ENCODE measurements around the gene TLE3.

TLE3 gene

DNA sequence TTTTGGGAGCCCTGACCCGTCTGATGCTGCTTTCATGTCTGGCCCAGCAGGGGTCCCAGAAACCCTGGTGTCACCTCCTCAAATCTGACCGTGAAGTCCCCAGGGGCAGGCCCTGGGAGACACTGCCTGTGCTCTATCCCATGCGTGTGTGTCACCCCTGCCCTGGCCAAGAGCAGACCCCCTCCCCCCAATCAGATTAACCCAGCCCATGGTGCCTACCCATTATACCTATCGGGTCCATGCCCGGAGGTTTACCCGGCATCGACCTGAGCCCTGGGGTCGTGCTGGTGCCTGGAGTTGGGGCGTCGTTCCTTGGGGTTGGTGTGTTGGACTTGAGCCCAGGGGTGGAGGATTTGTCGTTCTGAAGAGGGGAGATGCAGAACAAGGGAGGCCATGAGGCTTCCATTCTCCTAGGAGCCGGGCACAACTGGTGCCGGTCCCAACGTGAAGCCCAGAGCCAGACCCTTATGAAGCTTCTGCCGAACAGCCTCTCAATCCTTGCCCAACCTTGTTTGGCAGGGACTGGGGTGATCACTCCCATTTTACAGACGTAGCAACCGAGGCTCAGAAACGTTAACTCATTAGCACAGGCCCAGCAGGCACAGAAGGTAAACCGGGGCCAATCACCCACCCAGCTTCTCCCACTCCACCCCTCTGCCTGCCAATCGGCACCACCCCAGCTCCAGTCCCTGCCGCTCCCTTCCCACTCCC is 39.6 kb downstream of the TLE3 start:
- H3K4me1 ChIP-seq (ENCODE audit: control insufficient read depth, insufficient read depth, low read length): no peaks in the 10 kb centered on the region
- H3K36me3 ChIP-seq (ENCODE audit: control insufficient read depth, insufficient read depth, low read length): peaks cover 95% of the 10 kb centered on the region
- no peaks in the 10 kb centered on the region for H3K9me3 ChIP-seq (ENCODE audit: control insufficient read depth, insufficient read depth, low read length)
- H3K4me3 ChIP-seq (ENCODE audit: low read depth, low read length): no peak overlapping the region
- H3K27me3 ChIP-seq (ENCODE audit: control insufficient read depth, insufficient read depth, low read length): no peaks in the 10 kb centered on the region
- no peak overlapping the region for H3K9ac ChIP-seq (ENCODE audit: low read depth, low read length)

DNA sequence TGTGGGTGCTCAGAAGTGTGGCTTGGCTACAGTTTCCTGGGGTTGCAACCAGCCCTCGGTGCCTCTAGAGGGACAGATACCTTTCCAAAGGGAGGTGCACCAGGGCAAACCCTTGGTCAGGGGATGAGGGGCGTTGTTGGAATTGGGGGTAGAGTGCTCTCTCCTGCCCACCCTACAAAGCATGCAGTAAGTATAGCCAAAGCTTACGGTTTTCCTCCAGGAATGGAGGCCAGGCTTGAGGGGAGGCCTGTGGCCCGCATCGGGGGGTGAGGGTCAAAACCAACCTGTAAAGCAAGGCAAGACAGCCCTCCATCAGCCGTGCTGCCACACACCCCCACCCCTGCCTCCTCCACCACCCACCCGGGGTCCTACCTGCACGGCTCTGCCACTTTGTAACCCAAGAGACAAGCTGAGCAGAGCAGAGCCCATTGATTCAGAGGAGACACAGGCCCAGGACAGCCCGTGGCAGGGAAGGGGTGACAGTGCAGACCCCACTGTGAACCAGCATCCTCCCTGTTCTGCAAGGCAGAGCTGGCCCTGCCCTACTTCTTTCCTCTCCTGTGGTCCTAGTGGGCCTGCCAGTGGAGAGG is 41.5 kb downstream of the TLE3 start:
- no peaks in the 10 kb centered on the region for H3K9me3 ChIP-seq (ENCODE audit: control insufficient read depth, insufficient read depth, low read length)
- H3K4me3 ChIP-seq (ENCODE audit: low read depth, low read length): no peak overlapping the region
- no peaks in the 10 kb centered on the region for H3K27me3 ChIP-seq (ENCODE audit: control insufficient read depth, insufficient read depth, low read length)
- H3K36me3 ChIP-seq (ENCODE audit: control insufficient read depth, insufficient read depth, low read length): peaks cover 89% of the 10 kb centered on the region
- H3K4me1 ChIP-seq (ENCODE audit: control insufficient read depth, insufficient read depth, low read length): no peaks in the 10 kb centered on the region
- no peak overlapping the region for H3K9ac ChIP-seq (ENCODE audit: low read depth, low read length)

DNA sequence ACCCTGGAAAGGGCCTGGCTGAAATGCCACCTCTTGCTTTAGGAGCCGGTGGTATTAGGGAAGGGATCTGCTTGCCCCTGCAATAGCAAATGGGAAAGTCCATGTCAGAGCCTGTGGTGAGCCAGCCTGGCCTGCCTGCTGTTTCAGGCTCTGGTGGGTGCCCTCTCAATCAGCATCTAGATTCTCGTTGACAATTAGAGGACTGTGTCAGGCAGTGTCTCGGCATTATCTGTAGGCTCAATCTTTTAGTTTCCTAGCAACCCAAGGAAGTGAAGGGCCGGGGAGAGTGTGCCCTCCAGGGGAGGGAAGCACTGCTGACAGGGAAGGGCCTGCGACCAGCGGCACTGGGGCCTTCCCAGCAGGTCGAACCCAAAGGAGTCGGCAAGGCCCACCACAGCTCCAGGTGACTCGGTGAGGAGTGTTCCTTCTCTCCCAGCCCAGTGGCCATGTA is 42.1 kb downstream of the TLE3 start:
- Histone ChIP-seq H3K4me3 (ENCODE audit: low read depth, low read length) (no peak overlapping the region), H3K36me3 (ENCODE audit: control insufficient read depth, insufficient read depth, low read length) (peaks cover 89% of the 10 kb centered on the region), H3K9ac (ENCODE audit: low read depth, low read length) (no peak overlapping the region), H3K4me1 (ENCODE audit: control insufficient read depth, insufficient read depth, low read length) (no peaks in the 10 kb centered on the region), H3K27me3 (ENCODE audit: control insufficient read depth, insufficient read depth, low read length) (no peaks in the 10 kb centered on the region), H3K9me3 (ENCODE audit: control insufficient read depth, insufficient read depth, low read length) (no peaks in the 10 kb centered on the region)

DNA sequence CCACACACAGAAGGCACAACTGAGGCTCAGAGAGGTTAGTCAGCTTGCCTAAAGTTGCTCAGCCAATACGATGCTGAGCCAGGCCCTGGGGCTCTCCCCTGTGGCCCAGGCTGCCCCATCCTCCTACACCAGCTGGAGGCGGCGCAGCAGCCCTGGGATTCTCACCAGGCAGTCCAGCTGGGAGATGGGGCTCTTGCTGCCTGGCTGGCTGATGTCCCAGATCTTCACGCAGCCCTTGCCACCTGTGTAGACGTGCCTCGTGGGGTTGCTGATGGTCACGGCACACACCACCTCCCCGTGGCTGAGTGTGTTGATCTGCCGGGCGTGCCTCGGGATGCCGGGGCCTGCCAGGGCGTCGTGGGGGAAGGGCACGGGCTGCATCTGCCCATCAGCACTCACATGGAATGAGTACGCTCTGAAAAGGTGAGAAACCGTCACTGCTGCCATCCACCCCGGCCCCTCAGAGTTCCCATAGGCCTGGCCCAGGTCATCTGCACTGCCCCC is 42.8 kb downstream of the TLE3 start:
- Histone ChIP-seq H3K4me3 (ENCODE audit: low read depth, low read length) (no peak overlapping the region), H3K36me3 (ENCODE audit: control insufficient read depth, insufficient read depth, low read length) (peaks cover 89% of the 10 kb centered on the region), H3K9me3 (ENCODE audit: control insufficient read depth, insufficient read depth, low read length) (no peaks in the 10 kb centered on the region)

DNA sequence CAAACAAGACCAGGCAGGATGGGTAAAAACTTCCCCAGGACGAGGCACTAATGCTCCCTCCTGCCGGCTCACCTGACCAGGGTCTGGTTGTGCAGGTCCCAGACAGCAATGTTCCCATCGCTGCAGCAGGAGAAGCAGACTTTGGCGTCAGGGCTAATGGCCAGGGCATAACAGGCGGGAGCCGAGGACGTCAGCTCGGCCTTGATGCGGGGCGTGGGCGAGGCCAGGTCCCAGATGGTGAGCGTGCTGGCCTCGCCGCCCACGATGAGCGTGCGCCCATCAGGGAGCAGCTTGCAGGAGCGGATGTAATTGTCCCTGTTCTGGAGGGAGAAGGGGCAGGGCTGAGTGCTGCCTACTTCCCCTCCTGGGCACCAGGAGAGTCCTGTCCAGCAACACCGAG is 43.4 kb downstream of the TLE3 start:
- H3K27me3 ChIP-seq (ENCODE audit: control insufficient read depth, insufficient read depth, low read length): no peaks in the 10 kb centered on the region
- H3K4me1 ChIP-seq (ENCODE audit: control insufficient read depth, insufficient read depth, low read length): no peaks in the 10 kb centered on the region
- peaks cover 89% of the 10 kb centered on the region for H3K36me3 ChIP-seq (ENCODE audit: control insufficient read depth, insufficient read depth, low read length)
- H3K9ac ChIP-seq (ENCODE audit: low read depth, low read length): no peak overlapping the region
- no peak overlapping the region for H3K4me3 ChIP-seq (ENCODE audit: low read depth, low read length)
- H3K9me3 ChIP-seq (ENCODE audit: control insufficient read depth, insufficient read depth, low read length): no peaks in the 10 kb centered on the region

More for the DNA sequence above, 42.8 kb downstream of the TLE3 start:
- H3K9ac ChIP-seq (ENCODE audit: low read depth, low read length): no peak overlapping the region
- H3K27me3 ChIP-seq (ENCODE audit: control insufficient read depth, insufficient read depth, low read length): no peaks in the 10 kb centered on the region
- H3K4me1 ChIP-seq (ENCODE audit: control insufficient read depth, insufficient read depth, low read length): no peaks in the 10 kb centered on the region

DNA sequence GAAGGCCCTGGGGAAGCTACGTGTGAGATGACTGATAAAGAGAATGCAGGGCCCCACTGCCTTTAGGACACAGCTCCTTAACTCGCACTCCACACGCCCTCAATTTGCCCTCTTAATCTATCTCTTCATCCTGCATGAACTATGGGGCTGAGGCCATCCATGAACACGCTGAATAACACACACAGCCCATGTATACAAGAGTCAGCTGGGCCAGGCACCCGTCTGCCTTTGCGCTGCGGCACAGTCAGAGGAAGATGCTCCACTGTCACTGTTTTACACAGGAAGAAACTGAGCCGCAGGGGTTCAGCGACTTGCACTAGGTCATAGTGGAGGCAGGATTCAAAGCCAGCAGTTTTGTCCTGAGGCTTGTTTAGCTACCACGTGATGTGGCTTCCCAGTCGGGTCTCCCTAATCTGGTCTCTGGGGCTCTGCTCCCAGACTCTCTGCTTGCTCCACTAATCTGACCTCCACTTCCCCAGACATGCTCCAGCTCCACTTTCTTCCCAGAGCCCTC is 43.9 kb downstream of the TLE3 start:
- Histone ChIP-seq H3K9me3 (ENCODE audit: control insufficient read depth, insufficient read depth, low read length) (no peaks in the 10 kb centered on the region), H3K4me3 (ENCODE audit: low read depth, low read length) (no peak overlapping the region), H3K36me3 (ENCODE audit: control insufficient read depth, insufficient read depth, low read length) (peaks cover 86% of the 10 kb centered on the region), H3K4me1 (ENCODE audit: control insufficient read depth, insufficient read depth, low read length) (peaks cover 2% of the 10 kb centered on the region), H3K9ac (ENCODE audit: low read depth, low read length) (no peak overlapping the region), H3K27me3 (ENCODE audit: control insufficient read depth, insufficient read depth, low read length) (no peaks in the 10 kb centered on the region)

DNA sequence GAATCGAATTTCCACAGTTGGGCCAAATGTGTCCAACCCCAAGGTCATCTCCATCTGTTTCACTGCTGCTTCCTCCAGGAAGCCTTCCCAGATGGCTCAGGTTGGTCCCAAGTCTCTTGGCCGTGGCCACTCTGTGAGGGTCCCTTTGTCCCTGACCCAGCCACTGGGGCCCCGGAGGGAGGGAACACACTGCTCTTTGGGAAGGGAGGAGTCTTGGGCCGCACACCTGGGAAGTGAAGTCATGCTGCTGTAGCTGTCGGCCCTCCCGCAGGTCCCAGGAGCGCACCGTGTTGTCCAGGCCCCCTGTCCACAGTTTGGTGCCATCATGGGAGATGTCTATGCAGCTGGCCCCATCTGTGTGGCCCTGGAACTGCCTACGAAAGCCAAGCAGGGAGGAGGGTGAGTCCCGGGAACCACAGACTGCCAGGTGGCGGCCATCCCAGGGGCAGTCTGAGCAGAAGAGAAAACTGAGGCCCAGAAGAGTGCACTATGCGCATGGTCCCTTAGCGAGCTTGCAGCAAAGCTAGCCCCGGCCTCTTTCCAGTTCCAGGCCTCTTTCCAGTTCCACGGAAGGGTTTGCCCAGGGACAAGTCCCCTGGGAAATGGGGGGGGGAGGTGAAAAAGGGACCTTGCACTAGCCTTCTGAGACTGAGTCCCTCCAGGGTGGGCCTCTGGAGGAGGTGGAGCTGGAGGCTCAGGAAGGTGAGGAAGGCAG is 44.6 kb downstream of the TLE3 start:
- no peak overlapping the region for H3K4me3 ChIP-seq (ENCODE audit: low read depth, low read length)
- H3K27me3 ChIP-seq (ENCODE audit: control insufficient read depth, insufficient read depth, low read length): no peaks in the 10 kb centered on the region
- H3K36me3 ChIP-seq (ENCODE audit: control insufficient read depth, insufficient read depth, low read length): peaks cover 80% of the 10 kb centered on the region
- H3K9me3 ChIP-seq (ENCODE audit: control insufficient read depth, insufficient read depth, low read length): no peaks in the 10 kb centered on the region
- peaks cover 2% of the 10 kb centered on the region for H3K4me1 ChIP-seq (ENCODE audit: control insufficient read depth, insufficient read depth, low read length)
- no peak overlapping the region for H3K9ac ChIP-seq (ENCODE audit: low read depth, low read length)

DNA sequence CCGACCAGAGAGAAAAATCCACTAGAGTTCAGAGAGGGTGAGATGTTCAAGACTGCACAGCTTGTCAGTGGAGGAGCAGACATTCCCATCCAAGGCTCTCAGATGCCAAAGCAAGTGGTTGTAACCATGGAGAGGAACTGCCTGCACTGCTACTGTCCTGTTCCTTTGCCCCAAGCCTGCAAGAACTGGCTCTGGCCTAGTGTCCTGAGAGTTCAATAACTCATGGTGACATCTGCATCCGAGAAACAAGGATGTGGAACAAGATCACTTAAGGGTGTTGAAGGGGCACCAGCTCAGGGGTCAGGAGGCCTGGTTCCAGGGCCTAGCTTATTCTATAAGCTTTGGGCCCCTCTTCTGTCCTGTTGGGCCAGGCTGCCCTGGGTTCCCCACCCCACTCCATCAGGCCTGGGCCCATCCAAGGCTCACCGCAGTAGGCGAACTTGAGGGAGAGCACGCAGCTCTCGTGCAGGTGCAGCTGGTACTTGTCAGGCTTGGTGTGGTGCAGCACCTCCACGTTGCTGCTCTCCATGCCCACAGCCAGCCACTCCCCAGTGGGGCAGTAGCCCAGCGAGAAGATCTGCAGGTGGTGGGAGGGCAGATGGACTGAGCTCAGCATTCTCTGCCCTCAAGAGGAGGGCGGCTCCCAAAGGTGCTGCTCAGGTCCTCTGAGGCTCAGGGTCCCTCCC is 45.6 kb downstream of the TLE3 start:
- Histone ChIP-seq H3K9ac (ENCODE audit: low read depth, low read length) (no peak overlapping the region), H3K9me3 (ENCODE audit: control insufficient read depth, insufficient read depth, low read length) (no peaks in the 10 kb centered on the region), H3K4me1 (ENCODE audit: control insufficient read depth, insufficient read depth, low read length) (peaks cover 2% of the 10 kb centered on the region), H3K4me3 (ENCODE audit: low read depth, low read length) (no peak overlapping the region), H3K36me3 (ENCODE audit: control insufficient read depth, insufficient read depth, low read length) (peaks cover 70% of the 10 kb centered on the region), H3K27me3 (ENCODE audit: control insufficient read depth, insufficient read depth, low read length) (no peaks in the 10 kb centered on the region)

DNA sequence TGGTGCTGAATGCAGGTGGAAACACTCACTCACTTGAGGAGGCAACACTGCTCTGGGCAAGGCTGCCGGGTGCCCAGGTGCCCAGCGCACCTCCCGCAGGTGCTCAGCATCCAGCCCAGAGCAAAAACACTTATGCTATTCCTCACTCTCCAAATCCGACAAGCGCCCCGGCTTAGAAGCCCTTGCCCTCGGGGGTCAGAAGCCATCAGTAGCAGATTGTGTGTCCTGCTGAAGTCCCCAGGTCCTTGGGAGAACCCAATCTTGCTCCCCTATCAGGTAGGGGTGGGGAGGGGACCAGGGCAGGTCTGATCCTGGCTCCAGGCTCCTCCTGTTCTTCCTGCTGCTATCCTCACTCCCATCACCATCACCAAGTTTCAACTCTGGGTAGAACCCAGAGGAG is 46.7 kb downstream of the TLE3 start:
- Histone ChIP-seq H3K9ac (ENCODE audit: low read depth, low read length) (no peak overlapping the region), H3K9me3 (ENCODE audit: control insufficient read depth, insufficient read depth, low read length) (no peaks in the 10 kb centered on the region), H3K27me3 (ENCODE audit: control insufficient read depth, insufficient read depth, low read length) (no peaks in the 10 kb centered on the region), H3K4me1 (ENCODE audit: control insufficient read depth, insufficient read depth, low read length) (peaks cover 2% of the 10 kb centered on the region), H3K4me3 (ENCODE audit: low read depth, low read length) (no peak overlapping the region), H3K36me3 (ENCODE audit: control insufficient read depth, insufficient read depth, low read length) (peaks cover 66% of the 10 kb centered on the region)

DNA sequence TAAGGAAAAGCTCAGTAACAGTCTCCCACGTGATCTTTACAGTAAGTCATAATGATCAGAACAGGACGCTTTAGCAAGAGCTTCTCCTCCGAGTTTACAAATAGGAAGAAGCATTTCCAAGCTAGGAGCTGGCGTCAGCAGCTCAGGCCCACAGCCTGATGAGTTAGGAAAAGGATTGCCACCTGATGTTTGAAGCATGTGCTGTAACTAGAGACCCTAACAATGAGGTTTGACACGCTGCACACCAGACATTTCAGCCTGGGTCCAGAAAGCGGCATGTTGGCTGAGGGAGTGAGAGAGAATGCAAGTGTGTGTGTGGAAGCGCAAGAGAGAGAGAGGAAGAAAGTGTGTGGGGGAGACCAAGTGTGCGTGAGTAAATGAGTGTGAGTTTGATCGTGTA is 47.3 kb downstream of the TLE3 start:
- Histone ChIP-seq H3K9ac (ENCODE audit: low read depth, low read length) (no peak overlapping the region), H3K4me3 (ENCODE audit: low read depth, low read length) (no peak overlapping the region), H3K4me1 (ENCODE audit: control insufficient read depth, insufficient read depth, low read length) (peaks cover 2% of the 10 kb centered on the region), H3K27me3 (ENCODE audit: control insufficient read depth, insufficient read depth, low read length) (no peaks in the 10 kb centered on the region), H3K9me3 (ENCODE audit: control insufficient read depth, insufficient read depth, low read length) (no peaks in the 10 kb centered on the region), H3K36me3 (ENCODE audit: control insufficient read depth, insufficient read depth, low read length) (peaks cover 61% of the 10 kb centered on the region)

DNA sequence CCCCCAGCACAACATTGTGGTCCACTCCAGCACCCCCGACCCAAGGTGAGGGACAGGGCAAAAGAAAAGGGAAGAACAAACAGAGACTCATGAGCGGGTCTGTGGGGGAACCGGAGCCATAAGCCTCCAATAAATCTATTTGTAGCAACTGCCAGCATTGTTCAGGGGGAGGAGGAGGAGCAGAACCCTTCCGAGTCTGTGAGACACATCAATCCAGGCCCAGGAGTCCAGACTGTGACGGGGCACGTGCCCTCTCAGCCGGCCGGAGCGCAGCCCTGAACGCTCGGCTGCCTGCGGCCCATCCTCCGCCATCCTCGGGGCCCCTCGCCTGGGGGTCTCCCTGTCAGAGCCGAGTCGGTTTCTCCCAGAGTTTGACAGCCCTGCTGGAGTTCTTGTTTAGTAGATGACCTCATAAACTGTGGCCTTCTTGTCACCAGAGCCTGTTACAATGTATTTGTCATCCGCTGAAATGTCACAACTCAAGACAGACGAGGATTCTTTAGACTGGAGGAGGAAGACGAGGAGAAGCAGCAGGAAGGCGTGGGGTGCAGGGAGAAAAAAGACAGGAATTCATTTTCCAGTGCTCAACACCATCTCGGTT is 47.9 kb downstream of the TLE3 start:
- H3K9me3 ChIP-seq (ENCODE audit: control insufficient read depth, insufficient read depth, low read length): no peaks in the 10 kb centered on the region
- H3K4me1 ChIP-seq (ENCODE audit: control insufficient read depth, insufficient read depth, low read length): peaks cover 2% of the 10 kb centered on the region
- peaks cover 55% of the 10 kb centered on the region for H3K36me3 ChIP-seq (ENCODE audit: control insufficient read depth, insufficient read depth, low read length)
- no peaks in the 10 kb centered on the region for H3K27me3 ChIP-seq (ENCODE audit: control insufficient read depth, insufficient read depth, low read length)
- no peak overlapping the region for H3K4me3 ChIP-seq (ENCODE audit: low read depth, low read length)
- no peak overlapping the region for H3K9ac ChIP-seq (ENCODE audit: low read depth, low read length)
